NT2/D1 (cell line): Measurements from ENCODE around the gene MDM2.

Experiments used
- DNase-seq: peaks from one replicate; pipeline ENCODE4 v3.0.0-alpha.2; 2011; ENCODE audit warnings: low read depth, low spot score
- H3K27me3 ChIP-seq: 2 replicates; pipeline ENCODE4 v1.6.0; 2011; ENCODE audit warnings: mild to moderate bottlenecking; ENCODE audit not compliant: insufficient read length, insufficient read depth
- H3K36me3 ChIP-seq: 2 replicates; pipeline ENCODE4 v1.6.1; 2011; ENCODE audit warnings: mild to moderate bottlenecking, low read length, mixed read lengths; ENCODE audit not compliant: insufficient read depth, insufficient read length
- H3K4me1 ChIP-seq: 2 replicates; pipeline ENCODE4 v1.5.1; 2011; ENCODE audit not compliant: insufficient read depth, insufficient read length
- H3K4me3 ChIP-seq: 2 replicates; pipeline ENCODE4 v1.5.1; 2011; ENCODE audit warnings: low read depth; ENCODE audit not compliant: insufficient read length
- H3K9ac ChIP-seq: 2 replicates; pipeline ENCODE4 v1.6.0; 2011; ENCODE audit warnings: low read depth; ENCODE audit not compliant: insufficient read length
- H3K9me3 ChIP-seq: 2 replicates; pipeline ENCODE4 v1.5.1; 2011; ENCODE audit warnings: mild to moderate bottlenecking, low read length; ENCODE audit not compliant: insufficient read depth
- SUZ12 ChIP-seq: IDR thresholded peaks from 2 replicates; pipeline ENCODE4 v1.6.1; 2011; ENCODE audit not compliant: insufficient read length, insufficient read depth; ENCODE audit errors: extremely low read depth
- YY1 ChIP-seq: IDR thresholded peaks from 2 replicates; pipeline ENCODE4 v1.6.1; 2011; ENCODE audit not compliant: insufficient read length, insufficient read depth
- ZNF274 ChIP-seq: IDR thresholded peaks from 2 replicates; pipeline ENCODE4 v1.6.1; 2011; ENCODE audit warnings: mild to moderate bottlenecking, low read depth, low read length

MDM2 gene

DNA sequence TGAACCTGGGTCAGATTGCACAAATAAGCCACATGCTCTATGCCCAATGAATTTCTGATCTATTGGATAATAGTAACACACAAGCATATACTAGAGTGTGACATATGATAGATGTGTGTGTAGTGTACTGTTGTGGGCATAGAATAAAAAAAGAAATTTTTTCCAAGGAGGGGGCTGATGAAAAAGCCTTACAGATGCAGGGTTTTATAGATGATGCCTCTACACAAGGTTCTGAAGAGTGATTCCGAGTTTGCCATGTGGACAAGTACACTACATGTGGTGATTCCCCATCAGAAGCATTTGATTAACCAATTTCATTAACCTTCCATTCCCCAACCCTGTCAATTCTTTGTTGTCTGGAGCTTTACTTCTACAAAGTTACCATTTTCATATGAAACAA lies 79.7 kb downstream of the MDM2 start:
- H3K4me3 ChIP-seq, result no peak overlapping the region
- no peak for TF ChIP-seq SUZ12
- no peak for TF ChIP-seq YY1
- TF ChIP-seq ZNF274, result no peak
- no peak overlapping the region for H3K9ac ChIP-seq
- DNase-seq, result no peak
- no peaks in the 10 kb centered on the region for H3K36me3 ChIP-seq
- no peaks in the 10 kb centered on the region for H3K9me3 ChIP-seq
- H3K4me1 ChIP-seq, result peaks cover 2% of the 10 kb centered on the region
- H3K27me3 ChIP-seq, result no peaks in the 10 kb centered on the region

DNA sequence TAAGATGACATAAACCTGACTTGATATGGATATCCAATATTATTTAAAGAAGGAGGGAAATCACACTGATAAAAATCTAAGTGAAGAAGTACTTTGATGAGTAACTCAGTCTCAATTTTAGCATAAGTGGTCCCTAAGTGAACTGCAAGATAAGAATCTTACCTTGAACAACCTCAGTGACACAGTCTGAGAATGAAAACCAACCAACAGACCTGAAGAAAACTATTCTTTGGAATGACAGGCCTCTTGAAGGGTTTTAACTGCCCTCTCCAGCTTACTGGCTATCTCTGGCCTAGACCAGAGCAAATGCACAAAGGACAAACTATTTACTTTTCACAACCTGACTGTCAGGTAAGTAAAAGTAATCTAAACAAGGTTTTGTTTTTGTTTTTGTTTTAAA lies 80.3 kb downstream of the MDM2 start:
- Histone ChIP-seq H3K9ac (no peak overlapping the region), H3K9me3 (no peaks in the 10 kb centered on the region), H3K27me3 (no peaks in the 10 kb centered on the region), H3K36me3 (no peaks in the 10 kb centered on the region), H3K4me3 (no peak overlapping the region), H3K4me1 (peaks cover 2% of the 10 kb centered on the region)
- DNase-seq, result no peak
- TF ChIP-seq ZNF274 (no peak), SUZ12 (no peak), YY1 (no peak)

DNA sequence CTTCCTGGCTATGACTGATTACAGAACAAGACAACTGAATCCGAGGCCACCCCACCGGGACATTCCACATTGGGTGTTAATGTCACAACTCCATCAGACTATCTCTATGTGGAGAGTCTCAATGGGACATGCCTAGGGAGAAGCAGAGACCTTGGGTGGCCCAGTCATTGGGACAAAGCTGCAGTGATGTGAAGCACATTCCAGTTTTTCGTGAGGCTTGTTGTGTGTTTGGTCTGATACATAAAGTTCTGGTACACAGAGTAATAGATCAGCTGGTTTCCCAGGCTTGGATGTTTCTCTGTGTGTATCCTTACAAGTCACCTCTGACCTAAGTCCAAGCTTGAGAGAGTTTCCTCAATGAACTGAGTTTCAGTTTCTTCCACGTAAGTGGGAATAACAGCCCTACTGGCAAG lies 82.7 kb downstream of the MDM2 start:
- no peak overlapping the region for H3K9ac ChIP-seq
- no peaks in the 10 kb centered on the region for H3K9me3 ChIP-seq
- H3K27me3 ChIP-seq, result no peaks in the 10 kb centered on the region

DNA sequence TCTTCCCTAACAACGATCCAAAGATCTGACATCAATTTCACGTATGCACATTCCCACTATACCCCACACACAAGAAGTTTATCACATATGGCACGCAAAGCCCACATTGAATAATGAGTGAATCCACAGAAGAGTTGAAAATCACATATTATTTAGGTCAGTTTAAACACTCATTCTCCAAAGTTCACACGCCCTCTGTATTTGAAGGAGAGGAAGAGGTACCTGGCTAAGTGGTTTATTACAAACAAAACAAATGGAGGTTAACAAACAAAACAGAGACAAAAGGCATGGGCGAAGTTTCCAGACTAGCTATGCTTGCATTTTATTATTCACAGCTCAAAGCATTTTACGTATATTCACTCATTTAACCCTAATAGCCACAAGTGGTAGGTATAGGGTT lies 83.2 kb downstream of the MDM2 start:
- Histone ChIP-seq H3K27me3 (no peaks in the 10 kb centered on the region), H3K36me3 (no peaks in the 10 kb centered on the region), H3K9me3 (no peaks in the 10 kb centered on the region), H3K4me3 (no peak overlapping the region), H3K4me1 (no peaks in the 10 kb centered on the region), H3K9ac (no peak overlapping the region)
- DNase-seq, result no peak
- TF ChIP-seq ZNF274, result no peak
- no peak for TF ChIP-seq YY1
- TF ChIP-seq SUZ12, result no peak

More for the DNA sequence above, 82.7 kb downstream of the MDM2 start:
- no peaks in the 10 kb centered on the region for H3K4me1 ChIP-seq
- no peak overlapping the region for H3K4me3 ChIP-seq
- H3K36me3 ChIP-seq, result no peaks in the 10 kb centered on the region
- TF ChIP-seq SUZ12, result no peak
- no peak for TF ChIP-seq ZNF274
- TF ChIP-seq YY1, result no peak
- no peak for DNase-seq

DNA sequence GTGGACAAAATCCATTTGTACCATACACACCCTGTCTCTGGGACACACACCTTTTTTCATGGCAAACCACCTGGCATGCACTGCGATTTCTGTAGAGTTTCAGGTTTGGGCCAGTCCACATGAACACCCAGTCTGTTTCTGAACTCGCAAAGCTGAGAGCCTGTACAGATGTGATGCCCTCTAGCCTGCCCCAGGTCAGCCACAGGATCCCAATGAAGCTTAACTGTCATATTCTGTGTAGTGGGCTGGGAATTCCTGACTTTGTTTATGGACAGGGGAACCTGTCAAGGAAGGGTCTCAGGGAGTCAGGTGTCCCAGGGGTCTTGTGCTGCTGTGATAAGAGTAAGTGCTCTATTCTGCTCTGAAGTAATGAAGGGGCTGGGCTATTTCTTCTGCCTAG lies 85.2 kb downstream of the MDM2 start:
- no peaks in the 10 kb centered on the region for H3K36me3 ChIP-seq
- DNase-seq, result no peak
- no peak overlapping the region for H3K9ac ChIP-seq
- H3K4me3 ChIP-seq, result no peak overlapping the region
- H3K4me1 ChIP-seq, result no peaks in the 10 kb centered on the region
- H3K27me3 ChIP-seq, result no peaks in the 10 kb centered on the region
- no peak for TF ChIP-seq SUZ12
- TF ChIP-seq ZNF274, result no peak
- TF ChIP-seq YY1, result no peak
- no peaks in the 10 kb centered on the region for H3K9me3 ChIP-seq

DNA sequence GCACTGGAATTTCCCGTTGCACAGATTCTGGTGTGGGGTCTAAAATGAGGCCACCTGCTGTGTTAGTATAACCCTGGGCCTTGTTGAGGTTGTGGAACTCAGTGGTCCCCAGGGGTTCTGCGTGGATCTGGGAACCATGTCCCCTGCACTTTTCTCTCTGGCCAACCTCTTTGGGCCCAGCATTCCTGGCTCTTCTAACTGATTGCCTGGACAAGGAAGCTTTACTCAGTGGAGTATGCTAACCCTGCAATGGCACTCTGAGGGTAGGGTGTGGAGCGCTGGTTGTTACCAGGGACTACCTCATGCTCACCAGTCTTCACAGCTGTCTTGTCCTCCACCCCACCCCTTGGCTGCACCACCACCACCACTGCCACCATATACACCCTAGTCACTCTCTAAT lies 85.8 kb downstream of the MDM2 start:
- Histone ChIP-seq H3K36me3 (no peaks in the 10 kb centered on the region), H3K4me3 (no peak overlapping the region), H3K9ac (no peak overlapping the region), H3K4me1 (no peaks in the 10 kb centered on the region), H3K27me3 (no peaks in the 10 kb centered on the region), H3K9me3 (no peaks in the 10 kb centered on the region)
- TF ChIP-seq YY1 (no peak), ZNF274 (no peak), SUZ12 (no peak)
- no peak for DNase-seq

DNA sequence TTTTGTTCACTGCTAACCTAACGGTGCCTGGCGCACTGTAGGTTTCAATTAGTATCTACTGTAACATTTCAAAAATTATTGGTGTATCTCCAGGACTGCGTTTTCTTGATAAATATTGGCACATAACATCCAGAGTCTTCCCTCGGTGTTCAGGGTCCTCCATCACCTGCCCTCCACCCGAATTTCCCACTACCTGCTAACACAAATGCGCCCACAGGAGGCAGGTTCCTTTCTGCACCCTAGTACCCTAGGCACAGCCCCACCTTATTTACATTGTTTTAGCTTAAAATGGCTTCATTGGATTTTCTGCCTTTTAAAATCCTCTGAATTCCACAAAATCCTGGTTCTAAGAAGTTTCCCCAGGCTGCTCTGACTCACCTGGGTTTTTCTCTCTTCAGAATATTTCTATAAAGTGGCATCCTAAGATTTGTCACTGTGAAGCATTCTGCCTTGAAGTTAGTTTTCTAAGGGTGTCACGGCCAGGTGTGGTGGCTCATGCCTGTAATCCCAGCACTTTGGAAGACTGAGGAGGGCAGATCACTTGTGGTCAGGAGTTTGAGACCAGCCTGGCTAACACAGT lies 86.4 kb downstream of the MDM2 start:
- Histone ChIP-seq H3K4me3 (no peak overlapping the region), H3K27me3 (no peaks in the 10 kb centered on the region), H3K9me3 (no peaks in the 10 kb centered on the region), H3K9ac (no peak overlapping the region), H3K36me3 (no peaks in the 10 kb centered on the region), H3K4me1 (no peaks in the 10 kb centered on the region)
- TF ChIP-seq YY1 (no peak), ZNF274 (no peak), SUZ12 (no peak)
- DNase-seq, result no peak
